Mesenchymal stem cell (in vitro differentiated cells and primary cell): ENCODE data around the gene FASLG.
A peak's percentile ranks its signal among the peaks of the same experiment; 100 is the strongest.

Source experiments
- DNase-seq: peaks from one replicate; pipeline ENCODE4 v3.0.0-alpha.2; 2013
- H2AFZ ChIP-seq: one replicate; pipeline ENCODE4 v1.6.1; 2013; ENCODE audit warnings: low read depth, mild to moderate bottlenecking, control low read depth, inconsistent platforms, low read length, moderate library complexity
- H2AK5ac ChIP-seq: 2 replicates; pipeline ENCODE4 v1.6.1; 2013; ENCODE audit warnings: low read length, moderate library complexity, mild to moderate bottlenecking, inconsistent platforms; ENCODE audit not compliant: severe bottlenecking
- H2BK120ac ChIP-seq: one replicate; pipeline ENCODE4 v1.6.1; 2013; ENCODE audit warnings: low read depth, mild to moderate bottlenecking, inconsistent platforms, low read length, moderate library complexity
- H2BK12ac ChIP-seq, 2 experiments: one replicate each; pipeline ENCODE4 v1.6.1; 2013; ENCODE audit warnings: inconsistent platforms in 2 of 2, low read length in 2 of 2, mild to moderate bottlenecking in 2 of 2, moderate library complexity in 2 of 2, control low read depth in 1 of 2
- H2BK15ac ChIP-seq: one replicate; pipeline ENCODE4 v1.6.1; 2013; ENCODE audit warnings: mild to moderate bottlenecking, low read depth, inconsistent platforms; ENCODE audit not compliant: poor library complexity, severe bottlenecking
- H2BK5ac ChIP-seq: 2 replicates; pipeline ENCODE4 v1.6.1; 2013; ENCODE audit warnings: low read depth, mild to moderate bottlenecking, low read length, control low read depth, inconsistent platforms; ENCODE audit not compliant: poor library complexity, severe bottlenecking
- H3K14ac ChIP-seq, 2 experiments: one replicate each; pipeline ENCODE4 v1.6.1; 2013; ENCODE audit warnings: inconsistent platforms in 2 of 2, low read length in 2 of 2, control low read depth in 1 of 2, mild to moderate bottlenecking in 1 of 2, moderate library complexity in 1 of 2
- H3K18ac ChIP-seq, 2 experiments: one replicate each; pipeline ENCODE4 v1.6.1; 2013; ENCODE audit warnings: inconsistent platforms in 2 of 2, low read length in 2 of 2, control low read depth in 1 of 2, low read depth in 1 of 2, mild to moderate bottlenecking in 1 of 2
- H3K23ac ChIP-seq, 2 experiments: one replicate each; pipeline ENCODE4 v1.6.1; 2013; ENCODE audit warnings: inconsistent platforms in 2 of 2, low read length in 2 of 2, mild to moderate bottlenecking in 2 of 2, moderate library complexity in 2 of 2, control low read depth in 1 of 2
- H3K27ac ChIP-seq: 2 replicates; pipeline ENCODE4 v1.5.1; 2013; ENCODE audit warnings: mild to moderate bottlenecking, moderate library complexity, low read length, control low read depth, inconsistent platforms; ENCODE audit not compliant: poor library complexity, severe bottlenecking
- H3K27me3 ChIP-seq, 2 experiments: 2 replicates each; pipeline versions ENCODE4 v1.6.1 to v1.7.0; 2013; ENCODE audit warnings: low read length in 2 of 2, mild to moderate bottlenecking in 2 of 2, moderate library complexity in 2 of 2, control low read depth in 1 of 2, inconsistent platforms in 1 of 2; ENCODE audit not compliant: control insufficient read depth in 1 of 2, insufficient read depth in 1 of 2
- H3K36me3 ChIP-seq, 2 experiments: 2 replicates each; pipeline versions ENCODE4 v1.6.1 to v1.7.0; 2013; ENCODE audit warnings: low read length in 2 of 2, control low read depth in 1 of 2, inconsistent platforms in 1 of 2, low read depth in 1 of 2, mild to moderate bottlenecking in 1 of 2; ENCODE audit not compliant: insufficient read depth in 2 of 2, control insufficient read depth in 1 of 2
- H3K4ac ChIP-seq, 2 experiments: one replicate each; pipeline ENCODE4 v1.6.1; 2013; ENCODE audit warnings: inconsistent platforms in 2 of 2, low read length in 2 of 2, mild to moderate bottlenecking in 2 of 2, moderate library complexity in 2 of 2, control low read depth in 1 of 2, low read depth in 1 of 2
- H3K4me1 ChIP-seq: 2 replicates; pipeline ENCODE4 v1.6.1; 2013; ENCODE audit warnings: low read depth, low read length, control low read depth; ENCODE audit not compliant: control insufficient read depth, insufficient read depth
- H3K4me2 ChIP-seq: 2 replicates; pipeline ENCODE4 v1.6.1; 2013; ENCODE audit warnings: low read length, mild to moderate bottlenecking, inconsistent platforms; ENCODE audit not compliant: poor library complexity, severe bottlenecking
- H3K4me3 ChIP-seq, 2 experiments: 2 replicates each; pipeline versions ENCODE4 v1.5.1 to v1.7.0; 2013; ENCODE audit warnings: low read length in 2 of 2, mild to moderate bottlenecking in 2 of 2, control low read depth in 1 of 2, low read depth in 1 of 2; ENCODE audit not compliant: insufficient read depth in 1 of 2
- H3K79me1 ChIP-seq: replicated peaks from 2 replicates; pipeline ENCODE4 v1.6.1; 2013; ENCODE audit warnings: mild to moderate bottlenecking, control low read depth, low read length, inconsistent platforms; ENCODE audit not compliant: poor library complexity, severe bottlenecking
- H3K9ac ChIP-seq: 2 replicates; pipeline ENCODE4 v1.7.0; 2013; ENCODE audit warnings: mild to moderate bottlenecking, low read length, moderate library complexity
- H3K9me3 ChIP-seq: 2 replicates; pipeline ENCODE4 v1.7.0; 2013; ENCODE audit warnings: mild to moderate bottlenecking, low read length; ENCODE audit not compliant: control insufficient read depth
- H4K8ac ChIP-seq: one replicate; pipeline ENCODE4 v1.6.1; 2013; ENCODE audit warnings: inconsistent platforms, mild to moderate bottlenecking, low read length, moderate library complexity
- H4K91ac ChIP-seq: one replicate; pipeline ENCODE4 v1.6.1; 2013; ENCODE audit warnings: mild to moderate bottlenecking, low read length, inconsistent platforms
- WGBS: methylation state at CpG from one replicate; pipeline ENCODE4 v1.1.7; 2013; ENCODE audit warnings: mixed read lengths; 5-methylcytosine and 5-hydroxymethylcytosine counted together

Gene FASLG

GRCh38 chr1:172623748-172624147 lies 35.2 kb upstream of the FASLG start:
- no peak overlapping the region for H4K8ac ChIP-seq
- no peak overlapping the region for H3K14ac ChIP-seq
- H3K36me3 ChIP-seq, result no peaks in the 10 kb centered on the region
- H3K27me3 ChIP-seq, result no peaks in the 10 kb centered on the region
- H3K27ac ChIP-seq, result no peak overlapping the region
- no peak overlapping the region for H2BK5ac ChIP-seq
- H3K4me1 ChIP-seq, result no peaks in the 10 kb centered on the region
- DNase-seq, result no peak
- no peak overlapping the region for H3K9ac ChIP-seq
- H3K4me3 ChIP-seq, result no peak overlapping the region
- 95% methylated on average over 3 of the region's 3 CpGs for WGBS
- H2AFZ ChIP-seq, result no peak overlapping the region
- H3K23ac ChIP-seq, result no peak overlapping the region
- H2BK12ac ChIP-seq, result no peak overlapping the region
- H2BK120ac ChIP-seq, result no peak overlapping the region
- H3K9me3 ChIP-seq, result peaks cover 22% of the 10 kb centered on the region
- H2BK15ac ChIP-seq, result no peak overlapping the region
- no peaks in the 10 kb centered on the region for H3K79me1 ChIP-seq
- H3K18ac ChIP-seq, result no peak overlapping the region
- H3K4me2 ChIP-seq, result no peak overlapping the region
- no peak overlapping the region for H2AK5ac ChIP-seq
- no peak overlapping the region for H4K91ac ChIP-seq
- no peak overlapping the region for H3K4ac ChIP-seq

DNA sequence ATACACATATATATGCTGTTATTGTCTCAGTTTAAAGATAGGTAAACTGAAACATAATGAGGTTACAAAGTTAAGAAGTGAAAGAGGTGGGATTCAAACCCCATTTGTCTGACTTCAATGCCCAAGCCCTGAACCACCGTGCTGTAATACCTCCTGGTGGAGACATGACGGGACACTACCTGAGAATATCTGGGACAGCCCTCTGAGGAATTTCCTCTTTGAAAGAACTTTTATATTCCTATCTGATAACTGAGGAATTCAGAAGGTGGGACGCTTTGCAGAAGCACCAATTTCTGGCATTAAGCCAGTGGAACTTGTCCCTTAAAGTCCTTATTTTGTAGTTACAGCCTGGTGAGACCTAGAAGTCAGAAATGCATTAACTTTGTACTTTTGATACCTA lies 32.1 kb upstream of the FASLG start:
- H3K18ac ChIP-seq, result no peak overlapping the region
- no peak overlapping the region for H2BK120ac ChIP-seq
- H3K4me3 ChIP-seq, result no peak overlapping the region
- no peak for DNase-seq
- H4K8ac ChIP-seq, result no peak overlapping the region
- H3K27ac ChIP-seq, result no peak overlapping the region
- H2AFZ ChIP-seq, result no peak overlapping the region
- no peak overlapping the region for H3K4ac ChIP-seq
- H3K23ac ChIP-seq, result no peak overlapping the region
- H3K4me2 ChIP-seq, result no peak overlapping the region
- 60% methylated on average over 3 of the region's 3 CpGs for WGBS
- no peak overlapping the region for H4K91ac ChIP-seq
- H2AK5ac ChIP-seq, result no peak overlapping the region
- H3K14ac ChIP-seq, result no peak overlapping the region
- H3K9ac ChIP-seq, result no peak overlapping the region
- H3K4me1 ChIP-seq, result peaks cover 3% of the 10 kb centered on the region
- H3K9me3 ChIP-seq, result peaks cover under 1% of the 10 kb centered on the region
- no peak overlapping the region for H2BK12ac ChIP-seq
- H2BK15ac ChIP-seq, result no peak overlapping the region
- no peak overlapping the region for H2BK5ac ChIP-seq
- H3K79me1 ChIP-seq, result no peaks in the 10 kb centered on the region
- no peaks in the 10 kb centered on the region for H3K27me3 ChIP-seq
- no peaks in the 10 kb centered on the region for H3K36me3 ChIP-seq

DNA sequence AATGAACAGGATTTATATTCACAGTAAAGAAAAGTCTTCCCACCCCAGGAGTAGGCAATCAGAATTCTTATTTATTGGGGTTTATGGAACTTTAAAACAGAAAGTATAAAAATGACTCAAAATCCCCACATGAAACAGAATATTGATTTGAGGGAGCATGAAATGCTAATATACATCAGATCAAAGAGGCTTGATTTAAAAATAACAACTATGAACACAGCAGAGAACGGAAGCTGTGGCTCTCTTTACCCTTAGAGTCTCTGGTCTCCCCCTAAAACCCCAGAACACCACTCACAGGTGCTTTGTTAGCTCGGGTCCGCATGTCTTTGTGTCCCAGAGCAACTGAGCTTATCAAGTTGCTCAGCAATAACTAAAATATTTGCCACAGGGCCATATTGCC lies 31.2 kb upstream of the FASLG start:
- H4K91ac ChIP-seq, result no peak overlapping the region
- H3K27ac ChIP-seq, result no peak overlapping the region
- H3K18ac ChIP-seq, result no peak overlapping the region
- no peak overlapping the region for H3K9ac ChIP-seq
- no peak overlapping the region for H2BK5ac ChIP-seq
- H3K79me1 ChIP-seq, result no peaks in the 10 kb centered on the region
- no peak overlapping the region for H2AFZ ChIP-seq
- H2BK15ac ChIP-seq, result no peak overlapping the region
- H2AK5ac ChIP-seq, result no peak overlapping the region
- peaks cover 3% of the 10 kb centered on the region for H3K4me1 ChIP-seq
- no peak overlapping the region for H3K4me2 ChIP-seq
- DNase-seq, result no peak
- H3K9me3 ChIP-seq, result peaks cover 2% of the 10 kb centered on the region
- no peaks in the 10 kb centered on the region for H3K27me3 ChIP-seq
- WGBS, result 89% methylated on average over 3 of the region's 3 CpGs
- H3K4me3 ChIP-seq, result no peak overlapping the region
- H3K4ac ChIP-seq, result no peak overlapping the region
- no peak overlapping the region for H4K8ac ChIP-seq
- H3K36me3 ChIP-seq, result no peaks in the 10 kb centered on the region
- H3K23ac ChIP-seq, result no peak overlapping the region
- H2BK12ac ChIP-seq, result no peak overlapping the region
- H3K14ac ChIP-seq, result no peak overlapping the region
- H2BK120ac ChIP-seq, result no peak overlapping the region

GRCh38 chr1:172628401-172628800 lies 30.5 kb upstream of the FASLG start:
- Histone ChIP-seq H4K8ac (no peak overlapping the region), H3K4me1 (peaks cover 3% of the 10 kb centered on the region), H3K36me3 (no peaks in the 10 kb centered on the region), H2BK120ac (no peak overlapping the region), H3K4me3 (no peak overlapping the region), H3K4ac (no peak overlapping the region), H2AK5ac (no peak overlapping the region), H3K27ac (no peak overlapping the region), H3K79me1 (no peaks in the 10 kb centered on the region), H2AFZ (no peak overlapping the region), H3K27me3 (no peaks in the 10 kb centered on the region), H3K9me3 (peaks cover 2% of the 10 kb centered on the region), H2BK12ac (no peak overlapping the region), H3K4me2 (no peak overlapping the region), H3K14ac (no peak overlapping the region), H4K91ac (no peak overlapping the region), H2BK15ac (no peak overlapping the region), H3K23ac (no peak overlapping the region), H3K18ac (no peak overlapping the region), H3K9ac (no peak overlapping the region), H2BK5ac (no peak overlapping the region)
- DNase-seq, result peak; percentile 18
- 75% methylated on average over 3 of the region's 4 CpGs for WGBS
